Stimulated activated CD4-positive, alpha-beta T cell treated with anti-CD3 and anti-CD28 coated beads, Interleukin-15, amount 100 ng/mL, for 24 hours (primary cell): ENCODE results near the gene SNX27.
"Not testable (repeated sequence)": the region's sequence is repeated elsewhere in the genome, so short reads cannot be mapped to it uniquely, and the experiment has no call there.

ENCODE experiments used
- DNase-seq: peaks from one replicate; pipeline ENCODE4 v3.0.0-alpha.2; 2020

Gene SNX27

GRCh38 chr1:151604291-151604690 lies 7.6 kb upstream of the SNX27 start:
- DNase-seq, result no peak

GRCh38 chr1:151606384-151606783 lies 5.5 kb upstream of the SNX27 start:
- no peak for DNase-seq

GRCh38 chr1:151606857-151607256 lies 5.0 kb upstream of the SNX27 start:
- no peak for DNase-seq

- DNase-seq, result no peak
These were observed 1.7 kb upstream of the SNX27 start for GRCh38 chr1:151610142-151610541.

GRCh38 chr1:151611288-151611790 lies 511 bp upstream of the SNX27 start:
- DNase-seq, result no peak

- DNase-seq, result no peak
These were observed 841 bp downstream of the SNX27 start for GRCh38 chr1:151612501-151613281.

- no peak for DNase-seq
These were observed 1.5 kb downstream of the SNX27 start for GRCh38 chr1:151613282-151613780.

- DNase-seq, result no peak
These were observed 4.1 kb downstream of the SNX27 start for GRCh38 chr1:151615711-151616504.

- DNase-seq, result no peak
These were observed 4.6 kb downstream of the SNX27 start for GRCh38 chr1:151616505-151616849.

GRCh38 chr1:151618003-151618402 lies 6.2 kb downstream of the SNX27 start:
- no peak for DNase-seq

- no peak for DNase-seq
These were observed 6.6 kb downstream of the SNX27 start for GRCh38 chr1:151618470-151618869.

- DNase-seq, result not testable (repeated sequence)
These were observed 7.1 kb downstream of the SNX27 start for GRCh38 chr1:151618996-151619395.

- DNase-seq, result no peak
These were observed 7.7 kb downstream of the SNX27 start for GRCh38 chr1:151619489-151620093.

GRCh38 chr1:151620286-151620685 lies 8.4 kb downstream of the SNX27 start:
- DNase-seq, result no peak

- DNase-seq, result no peak
These were observed 9.5 kb downstream of the SNX27 start for GRCh38 chr1:151621351-151621750.

- no peak for DNase-seq
These were observed 12.9 kb downstream of the SNX27 start for GRCh38 chr1:151624783-151625182.

GRCh38 chr1:151626740-151627334 lies 15.0 kb downstream of the SNX27 start:
- no peak for DNase-seq

GRCh38 chr1:151629278-151629677 lies 17.4 kb downstream of the SNX27 start:
- no peak for DNase-seq

- DNase-seq, result no peak
These were observed 23.7 kb downstream of the SNX27 start for GRCh38 chr1:151635479-151636072.

GRCh38 chr1:151638074-151638775 lies 26.4 kb downstream of the SNX27 start:
- no peak for DNase-seq

- no peak for DNase-seq
These were observed 27.0 kb downstream of the SNX27 start for GRCh38 chr1:151638812-151639211.

- no peak for DNase-seq
These were observed 27.6 kb downstream of the SNX27 start for GRCh38 chr1:151639466-151639865.
